Activated CD8-positive, alpha-beta T cell treated with anti-CD3 and anti-CD28 coated beads for 36 hours (primary cell): ENCODE measurements around the gene DEPP1. TPM values are rescaled to one million over a fixed set of nuclear protein-coding genes. Genes with fewer than 3 reads are reported as not detected.

Experiments
- ATAC-seq: fragments of 200-7000 bp; cut with Tn5 transposase; one replicate; pipeline ENCODE4 v1.10.0; 2021; ENCODE audit warnings: mild to moderate bottlenecking, moderate library complexity
- CTCF ChIA-PET: fragments of 350-600 bp; sonication (Branson Sonifier 250); formaldehyde crosslinking; loops from one replicate; lab custom pipeline; 2021; ENCODE audit warnings: antibody characterized with exemption; lab: Charles Lee
- POLR2A ChIA-PET: fragments of 350-600 bp; sonication (Branson Sonifier 250); formaldehyde crosslinking; loops from one replicate; lab custom pipeline; 2021; ENCODE audit warnings: antibody characterized with exemption; lab: Charles Lee
- DNase-seq: peaks from one replicate; pipeline ENCODE4 v3.0.0-alpha.2; 2020
- H3K27ac Mint-ChIP-seq: one replicate; pipeline ENCODE4 v1.8.0; 2021; ENCODE audit warnings: mild to moderate bottlenecking, mixed read lengths
- H3K27me3 Mint-ChIP-seq: one replicate; pipeline ENCODE4 v1.8.0; 2021; ENCODE audit warnings: mixed read lengths
- H3K36me3 Mint-ChIP-seq: one replicate; pipeline ENCODE4 v1.8.0; 2021; ENCODE audit warnings: low read depth, mixed read lengths
- H3K4me1 Mint-ChIP-seq: one replicate; pipeline ENCODE4 v1.8.0; 2021; ENCODE audit warnings: low read depth, mixed read lengths
- H3K4me3 Mint-ChIP-seq: one replicate; pipeline ENCODE4 v1.8.0; 2021; ENCODE audit warnings: mild to moderate bottlenecking, moderate library complexity, mixed read lengths
- H3K9me3 Mint-ChIP-seq: one replicate; pipeline ENCODE4 v1.8.0; 2021; ENCODE audit warnings: mixed read lengths
- intact Hi-C: fragments of 100-400 bp; cut with micrococcal nuclease; formaldehyde crosslinking; loops from one replicate; pipeline ENCODE4 v1.10.0; 2022
- total RNA-seq, 2 experiments: library from RNA; stranded (reverse); gene quantifications; one replicate each; pipeline ENCODE4 v1.2.3, GENCODE V29; 2021
- TF ChIP-seq, protein P1 (sequence below): fragments of 200-600 bp; IDR thresholded peaks from one replicate; pipeline ENCODE4 v1.8.0; 2022; ENCODE audit warnings: antibody characterized with exemption, mild to moderate bottlenecking

DEPP1 gene
- total RNA-seq, 2 experiments from 2014 or later = 0.16 to 0.27 TPM

DNA sequence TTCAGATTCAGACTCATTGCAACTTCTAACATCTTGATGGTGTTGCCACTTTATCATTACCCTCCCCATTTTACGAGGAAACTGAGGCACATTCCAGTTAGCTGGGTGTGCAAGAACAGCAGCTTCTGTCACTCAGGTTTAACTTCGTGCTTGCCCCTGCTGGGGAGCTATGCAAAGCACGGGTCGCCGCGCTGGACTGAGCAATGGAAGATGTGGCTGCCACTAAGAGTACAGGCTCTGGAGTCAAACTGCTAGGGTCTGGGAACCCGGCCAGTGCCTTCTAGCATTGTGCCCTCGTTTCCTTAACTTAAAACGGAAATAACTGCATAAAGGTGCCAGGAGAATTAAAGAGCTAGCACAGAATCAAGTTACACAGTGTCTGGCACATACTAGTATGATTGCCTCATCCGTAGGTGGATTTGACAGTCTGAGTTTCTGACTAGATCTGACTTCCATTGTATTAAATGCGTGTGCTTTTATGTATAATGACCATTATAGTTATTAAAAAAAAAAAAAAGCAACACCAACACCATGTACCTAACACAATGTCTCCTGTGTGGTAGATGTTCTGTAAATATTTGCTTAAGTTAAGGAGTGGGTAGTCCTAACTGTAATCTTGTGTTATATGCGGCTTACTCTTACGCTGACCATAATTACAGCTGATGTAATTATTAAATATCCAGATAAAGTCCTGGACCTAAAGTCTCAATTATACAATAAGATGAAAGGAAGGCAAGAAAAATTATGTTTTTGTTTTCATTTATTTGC lies 23.0 kb upstream of the DEPP1 start:
- ATAC-seq = peak; percentile 69
- Mint-ChIP-seq H3K4me3 (peak overlapping the region; percentile 87), H3K36me3 (peaks cover 44% of the 10 kb centered on the region), H3K27ac (peak overlapping the region; percentile 95), H3K27me3 (no peaks in the 10 kb centered on the region), H3K4me1 (peaks cover 33% of the 10 kb centered on the region), H3K9me3 (peaks cover 30% of the 10 kb centered on the region)
- intact Hi-C loops = loop anchor here (10.0 kb wide), 1 partner anchor 233 kb away; no protein-coding TSS in a partner anchor
- TF ChIP-seq, protein P1, sequence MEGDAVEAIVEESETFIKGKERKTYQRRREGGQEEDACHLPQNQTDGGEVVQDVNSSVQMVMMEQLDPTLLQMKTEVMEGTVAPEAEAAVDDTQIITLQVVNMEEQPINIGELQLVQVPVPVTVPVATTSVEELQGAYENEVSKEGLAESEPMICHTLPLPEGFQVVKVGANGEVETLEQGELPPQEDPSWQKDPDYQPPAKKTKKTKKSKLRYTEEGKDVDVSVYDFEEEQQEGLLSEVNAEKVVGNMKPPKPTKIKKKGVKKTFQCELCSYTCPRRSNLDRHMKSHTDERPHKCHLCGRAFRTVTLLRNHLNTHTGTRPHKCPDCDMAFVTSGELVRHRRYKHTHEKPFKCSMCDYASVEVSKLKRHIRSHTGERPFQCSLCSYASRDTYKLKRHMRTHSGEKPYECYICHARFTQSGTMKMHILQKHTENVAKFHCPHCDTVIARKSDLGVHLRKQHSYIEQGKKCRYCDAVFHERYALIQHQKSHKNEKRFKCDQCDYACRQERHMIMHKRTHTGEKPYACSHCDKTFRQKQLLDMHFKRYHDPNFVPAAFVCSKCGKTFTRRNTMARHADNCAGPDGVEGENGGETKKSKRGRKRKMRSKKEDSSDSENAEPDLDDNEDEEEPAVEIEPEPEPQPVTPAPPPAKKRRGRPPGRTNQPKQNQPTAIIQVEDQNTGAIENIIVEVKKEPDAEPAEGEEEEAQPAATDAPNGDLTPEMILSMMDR = no peak
- DNase-seq = peak; percentile 73
- CTCF ChIA-PET = interaction anchor here (1.0 to 1.3 kb wide), 2 partner anchors 31 to 69 kb away, joined by 3 read pairs; no protein-coding TSS in a partner anchor
- POLR2A ChIA-PET = interaction anchor here (0.6 to 1.5 kb wide), 4 partner anchors 13 to 68 kb away, joined by 3 to 5 read pairs (median 4); no protein-coding TSS in a partner anchor

DNA sequence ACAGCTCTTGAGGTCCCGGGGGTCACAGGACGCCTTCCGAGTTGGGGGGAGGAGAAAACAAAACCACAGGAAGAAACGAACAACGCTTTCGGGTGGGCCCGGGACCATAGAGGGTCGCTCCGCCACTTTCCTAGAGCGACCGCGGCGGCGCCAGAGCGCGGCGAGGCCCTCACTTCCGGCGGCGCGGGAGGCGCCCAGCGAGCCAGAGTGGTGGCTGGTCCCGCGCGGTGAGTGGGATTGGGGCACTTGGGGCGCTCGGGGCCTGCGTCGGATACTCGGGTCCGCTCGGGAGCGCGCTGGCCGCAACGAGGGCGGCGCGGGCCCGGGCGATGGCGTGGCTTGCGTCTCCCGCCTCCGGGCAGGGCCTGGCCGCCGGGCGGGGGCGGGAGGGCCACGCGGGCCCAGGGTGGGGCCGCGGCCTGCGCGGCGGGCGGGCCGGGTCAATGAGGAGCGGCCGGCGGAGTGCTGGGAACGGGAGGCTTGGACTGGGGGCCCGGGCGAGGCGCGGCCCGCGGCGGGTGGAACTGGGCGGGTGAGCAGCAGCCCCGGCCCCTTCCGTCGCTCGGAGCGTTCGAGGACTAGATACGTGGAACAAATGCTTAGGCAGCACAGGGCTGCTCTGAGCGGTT lies 22.3 kb upstream of the DEPP1 start, which contains the start of gene ZNF22:
Gene ZNF22 (plus strand): TSS at position 172 of the 629 bp plus-strand sequence. CDS start 2,446 bp downstream, outside the sequence.
- DNase-seq (peak; percentile 83), ATAC-seq (peak; percentile 82)
- TF ChIP-seq, protein P1 = no peak
- intact Hi-C loops = loop anchor here (10.0 kb wide), 1 partner anchor 234 kb away; no protein-coding TSS in a partner anchor
- CTCF ChIA-PET = interaction anchor here (1.0 to 1.3 kb wide), 2 partner anchors 30 to 68 kb away, joined by 3 read pairs; no protein-coding TSS in a partner anchor
- Mint-ChIP-seq H3K9me3 (peaks cover 30% of the 10 kb centered on the region), H3K27me3 (no peaks in the 10 kb centered on the region), H3K4me3 (peak within 1 kb of the TSS; percentile 87), H3K36me3 (peaks cover 43% of the 10 kb centered on the region), H3K4me1 (peaks cover 40% of the 10 kb centered on the region), H3K27ac (peak within 1 kb of the TSS; percentile 97)
- POLR2A ChIA-PET = interaction anchor here (0.6 to 1.5 kb wide), 10 partner anchors 10 to 68 kb away, joined by 3 to 5 read pairs (median 4); partner anchors contain the start of gene DEPP1

DNA sequence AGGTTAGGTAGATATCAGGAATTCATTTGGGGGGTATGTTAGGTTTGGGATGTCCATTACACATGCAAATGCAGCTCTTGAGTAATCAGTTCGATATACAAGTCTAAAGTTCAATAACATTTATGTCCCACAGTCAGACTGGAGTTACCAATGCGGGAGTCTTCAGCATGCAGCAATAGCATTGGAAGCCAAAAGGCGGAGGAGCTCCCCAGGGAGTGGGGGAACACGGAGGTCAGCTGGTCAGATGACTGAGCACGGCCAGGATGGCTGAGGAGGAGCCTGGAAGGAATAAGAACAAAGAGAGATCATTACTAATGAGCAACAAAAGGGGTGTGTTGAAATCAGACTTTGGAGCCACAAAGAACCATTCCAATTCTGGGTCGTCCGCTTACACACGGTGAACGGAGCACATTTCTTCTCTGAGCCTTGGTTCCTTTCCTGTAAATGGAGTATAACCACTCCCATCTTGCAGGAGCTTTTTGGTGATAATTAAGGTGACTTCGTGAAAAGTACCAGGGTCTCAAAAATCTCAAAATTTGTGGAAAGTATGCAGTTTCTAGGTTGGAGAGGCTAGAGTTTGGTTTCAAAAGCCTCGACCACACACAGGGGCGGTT lies 21.6 kb upstream of the DEPP1 start:
- no peak for DNase-seq
- Mint-ChIP-seq H3K27me3 (no peaks in the 10 kb centered on the region), H3K9me3 (peaks cover 26% of the 10 kb centered on the region), H3K36me3 (peaks cover 37% of the 10 kb centered on the region), H3K27ac (peak overlapping the region; percentile 97), H3K4me3 (peak overlapping the region; percentile 87), H3K4me1 (peaks cover 46% of the 10 kb centered on the region)
- POLR2A ChIA-PET = interaction anchor here (0.6 to 1.4 kb wide), 9 partner anchors 9 to 67 kb away, joined by 3 to 4 read pairs (median 3); partner anchors contain the start of gene DEPP1
- CTCF ChIA-PET = interaction anchor here (1.3 kb wide), 1 partner anchor 67 kb away, joined by 3 read pairs; no protein-coding TSS in a partner anchor
- peak; percentile 10 for ATAC-seq
- intact Hi-C loops = loop anchor here (10.0 kb wide), 1 partner anchor 235 kb away; no protein-coding TSS in a partner anchor
- TF ChIP-seq, protein P1 = no peak

DNA sequence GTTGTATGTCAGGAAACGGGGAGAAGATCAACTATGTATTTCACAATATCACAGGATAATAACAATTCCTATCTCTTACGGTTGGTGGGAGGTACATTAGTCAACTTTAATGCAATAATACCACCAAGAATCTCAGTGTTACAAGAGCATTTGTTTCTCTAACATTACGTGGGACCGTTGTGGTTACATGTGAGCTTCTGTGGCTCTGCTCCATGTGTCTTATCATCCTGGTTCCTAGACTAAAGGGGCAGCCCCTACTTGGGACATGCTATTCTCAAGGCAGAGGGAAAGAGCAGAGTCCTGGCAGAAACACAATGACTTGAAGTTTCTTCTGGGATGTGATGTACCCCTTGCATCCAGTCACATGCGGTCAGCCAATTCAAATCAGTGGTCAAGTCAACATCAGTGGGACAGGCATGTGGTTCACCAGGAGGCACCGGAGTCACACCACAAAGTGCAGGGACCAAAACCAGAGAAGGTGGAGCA lies 19.6 kb upstream of the DEPP1 start:
- intact Hi-C loops = no loop called here
- DNase-seq = no peak
- TF ChIP-seq, protein P1 = no peak
- Mint-ChIP-seq H3K4me3 (no peak overlapping the region), H3K9me3 (peaks cover 11% of the 10 kb centered on the region), H3K27ac (no peak overlapping the region), H3K36me3 (peaks cover 17% of the 10 kb centered on the region), H3K4me1 (peaks cover 43% of the 10 kb centered on the region), H3K27me3 (no peaks in the 10 kb centered on the region)
- ATAC-seq = no peak
- CTCF ChIA-PET = no interaction called here
- POLR2A ChIA-PET = interaction anchor here (0.7 kb wide), 1 partner anchor 20 kb away, joined by 3 read pairs; the partner anchor contains the start of gene DEPP1
